C4-2B (cell line): ENCODE measurements around the gene STAB1.

ENCODE experiments used
- H3K27ac ChIP-seq: fragments of 450-650 bp; 2 replicates; pipeline ENCODE4 v1.5.1; 2017
- ZFX ChIP-seq: fragments of 450-650 bp; IDR thresholded peaks from 2 replicates; pipeline ENCODE4 v1.6.1; 2017
- TF ChIP-seq, protein P1 (sequence below): fragments of 450-650 bp; conservative IDR thresholded peaks from 2 replicates; pipeline ENCODE4 v1.5.1; 2017; ENCODE audit warnings: mild to moderate bottlenecking

STAB1 gene

DNA sequence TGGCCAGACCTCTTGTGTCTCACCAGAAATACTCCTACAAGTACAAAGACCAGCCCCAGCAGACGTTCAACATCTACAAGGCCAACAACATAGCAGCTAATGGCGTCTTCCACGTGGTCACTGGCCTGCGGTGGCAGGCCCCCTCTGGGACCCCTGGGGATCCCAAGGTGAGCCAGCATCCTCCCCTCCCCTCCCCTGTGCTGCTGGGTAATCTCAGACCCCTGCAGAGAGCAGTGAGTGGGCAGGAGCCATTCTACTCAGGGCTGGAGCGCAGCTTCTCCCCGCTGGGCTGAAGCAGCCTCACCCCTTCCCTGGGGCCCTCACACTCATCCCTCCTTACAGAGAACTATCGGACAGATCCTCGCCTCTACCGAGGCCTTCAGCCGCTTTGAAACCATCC, 9.8 kb downstream of the STAB1 start:
- no peak overlapping the region for H3K27ac ChIP-seq
- TF ChIP-seq ZFX, result no peak
- TF ChIP-seq, protein P1, sequence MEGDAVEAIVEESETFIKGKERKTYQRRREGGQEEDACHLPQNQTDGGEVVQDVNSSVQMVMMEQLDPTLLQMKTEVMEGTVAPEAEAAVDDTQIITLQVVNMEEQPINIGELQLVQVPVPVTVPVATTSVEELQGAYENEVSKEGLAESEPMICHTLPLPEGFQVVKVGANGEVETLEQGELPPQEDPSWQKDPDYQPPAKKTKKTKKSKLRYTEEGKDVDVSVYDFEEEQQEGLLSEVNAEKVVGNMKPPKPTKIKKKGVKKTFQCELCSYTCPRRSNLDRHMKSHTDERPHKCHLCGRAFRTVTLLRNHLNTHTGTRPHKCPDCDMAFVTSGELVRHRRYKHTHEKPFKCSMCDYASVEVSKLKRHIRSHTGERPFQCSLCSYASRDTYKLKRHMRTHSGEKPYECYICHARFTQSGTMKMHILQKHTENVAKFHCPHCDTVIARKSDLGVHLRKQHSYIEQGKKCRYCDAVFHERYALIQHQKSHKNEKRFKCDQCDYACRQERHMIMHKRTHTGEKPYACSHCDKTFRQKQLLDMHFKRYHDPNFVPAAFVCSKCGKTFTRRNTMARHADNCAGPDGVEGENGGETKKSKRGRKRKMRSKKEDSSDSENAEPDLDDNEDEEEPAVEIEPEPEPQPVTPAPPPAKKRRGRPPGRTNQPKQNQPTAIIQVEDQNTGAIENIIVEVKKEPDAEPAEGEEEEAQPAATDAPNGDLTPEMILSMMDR, result no peak

DNA sequence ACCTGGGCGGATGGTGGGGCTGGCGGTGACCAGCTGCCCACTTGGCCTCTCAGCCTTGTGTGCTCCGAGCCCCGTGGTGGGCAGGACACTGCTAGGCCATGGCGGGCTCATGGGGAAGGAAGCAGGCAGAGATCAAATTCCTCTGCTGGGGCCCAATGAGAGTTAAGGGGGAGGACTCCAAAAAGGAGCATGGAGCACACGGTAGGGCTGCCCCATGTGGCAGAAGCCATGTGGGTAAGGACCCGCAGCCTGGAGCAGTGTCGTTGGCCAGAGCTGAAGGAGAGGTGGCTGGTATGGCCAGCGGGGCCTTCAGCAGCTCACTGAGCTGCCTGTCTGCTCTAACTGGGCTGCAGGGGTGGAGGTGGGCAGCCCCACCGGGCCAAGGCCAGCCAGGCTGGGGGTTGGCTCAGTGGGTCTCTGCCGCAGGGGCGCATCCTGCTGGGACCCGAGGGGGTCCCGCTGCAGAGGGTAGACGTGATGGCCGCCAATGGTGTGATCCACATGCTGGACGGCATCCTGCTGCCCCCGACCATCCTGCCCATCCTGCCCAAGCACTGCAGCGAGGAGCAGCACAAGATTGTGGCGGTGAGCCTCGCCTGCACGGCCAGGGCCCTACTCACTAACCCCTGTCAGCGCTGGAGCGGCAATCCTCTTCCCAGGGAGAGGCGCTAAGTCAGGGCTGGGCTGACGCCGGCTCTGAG, 11.3 kb downstream of the STAB1 start:
- H3K27ac ChIP-seq, result no peak overlapping the region
- TF ChIP-seq, protein P1, result no peak
- TF ChIP-seq ZFX, result no peak

DNA sequence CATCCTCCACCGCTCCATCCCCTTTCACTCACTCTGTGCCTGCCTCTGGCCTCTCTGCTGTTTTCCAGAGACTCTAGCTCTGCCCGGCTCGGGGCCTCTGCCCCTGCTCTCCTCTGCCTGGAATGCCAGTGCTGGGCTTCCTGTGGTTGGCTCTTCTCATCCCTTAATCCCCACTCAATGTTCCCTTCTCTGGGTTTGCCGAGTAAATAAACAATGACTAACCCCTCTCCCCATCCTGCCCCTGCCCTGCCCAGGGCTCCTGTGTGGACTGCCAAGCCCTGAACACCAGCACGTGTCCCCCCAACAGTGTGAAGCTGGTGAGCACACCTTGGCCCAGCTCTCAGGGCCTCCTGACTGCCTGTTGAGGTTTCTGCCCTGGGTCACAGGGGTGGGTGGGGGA, 12.2 kb downstream of the STAB1 start:
- H3K27ac ChIP-seq, result no peak overlapping the region
- no peak for TF ChIP-seq ZFX
- TF ChIP-seq, protein P1, result no peak

DNA sequence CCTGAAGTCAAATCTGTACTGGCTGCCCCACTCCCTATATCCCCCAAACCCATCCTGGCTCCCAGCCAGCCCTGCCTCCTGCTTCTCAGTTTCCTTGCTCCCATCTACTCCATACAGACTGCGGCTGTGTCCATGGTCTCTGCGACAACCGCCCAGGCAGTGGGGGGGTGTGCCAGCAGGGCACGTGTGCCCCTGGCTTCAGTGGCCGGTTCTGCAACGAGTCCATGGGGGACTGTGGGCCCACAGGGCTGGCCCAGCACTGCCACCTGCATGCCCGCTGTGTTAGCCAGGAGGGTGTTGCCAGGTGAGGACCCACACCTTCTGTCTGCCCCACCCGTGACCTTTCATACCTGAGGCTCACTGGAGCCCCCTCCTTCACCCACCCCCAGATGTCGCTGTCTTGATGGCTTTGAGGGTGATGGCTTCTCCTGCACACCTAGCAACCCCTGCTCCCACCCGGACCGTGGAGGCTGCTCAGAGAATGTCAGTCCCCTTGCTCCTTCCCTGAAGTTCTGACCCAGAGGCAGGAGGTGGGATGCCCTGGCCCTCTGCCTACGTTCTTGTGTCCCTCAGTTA, 14.7 kb downstream of the STAB1 start:
- no peak overlapping the region for H3K27ac ChIP-seq
- TF ChIP-seq, protein P1, result no peak
- TF ChIP-seq ZFX, result no peak

DNA sequence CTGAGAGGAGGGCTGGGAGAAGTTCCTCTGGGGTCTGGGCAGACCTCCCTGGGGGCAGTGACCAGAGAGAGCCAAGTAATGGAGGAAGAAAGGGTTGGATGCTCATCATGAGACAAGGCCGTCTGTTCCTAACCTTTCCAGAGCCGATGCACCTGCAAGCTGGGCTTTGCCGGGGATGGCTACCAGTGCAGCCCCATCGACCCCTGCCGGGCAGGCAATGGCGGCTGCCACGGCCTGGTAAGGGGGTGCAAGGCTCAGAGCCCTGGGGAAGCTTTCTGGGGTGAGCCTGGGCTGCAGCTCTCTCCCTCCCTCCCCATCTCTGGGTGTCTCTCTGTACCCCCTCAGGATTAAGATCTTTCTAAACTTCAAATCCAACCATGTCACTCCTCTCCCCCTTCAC, 16.4 kb downstream of the STAB1 start:
- no peak overlapping the region for H3K27ac ChIP-seq
- TF ChIP-seq, protein P1, result no peak
- TF ChIP-seq ZFX, result no peak

DNA sequence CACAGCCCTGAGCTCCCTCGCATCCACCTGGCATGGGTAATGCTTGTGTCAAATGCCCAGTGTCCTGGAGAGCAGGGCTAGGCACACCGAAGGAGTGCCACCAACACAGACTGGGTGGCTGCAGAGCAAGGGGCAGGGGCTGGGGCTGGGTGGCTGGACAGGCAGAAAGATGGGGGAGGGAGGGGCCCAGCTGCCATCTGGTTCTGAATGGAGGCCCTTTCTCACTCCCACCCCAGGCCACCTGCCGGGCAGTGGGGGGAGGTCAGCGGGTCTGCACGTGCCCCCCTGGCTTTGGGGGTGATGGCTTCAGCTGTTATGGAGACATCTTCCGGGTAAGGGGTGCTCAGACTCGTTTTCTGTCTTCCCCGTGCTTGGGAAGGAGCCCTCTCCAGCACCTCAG, 17.0 kb downstream of the STAB1 start:
- no peak overlapping the region for H3K27ac ChIP-seq
- TF ChIP-seq, protein P1, result no peak
- TF ChIP-seq ZFX, result no peak

DNA sequence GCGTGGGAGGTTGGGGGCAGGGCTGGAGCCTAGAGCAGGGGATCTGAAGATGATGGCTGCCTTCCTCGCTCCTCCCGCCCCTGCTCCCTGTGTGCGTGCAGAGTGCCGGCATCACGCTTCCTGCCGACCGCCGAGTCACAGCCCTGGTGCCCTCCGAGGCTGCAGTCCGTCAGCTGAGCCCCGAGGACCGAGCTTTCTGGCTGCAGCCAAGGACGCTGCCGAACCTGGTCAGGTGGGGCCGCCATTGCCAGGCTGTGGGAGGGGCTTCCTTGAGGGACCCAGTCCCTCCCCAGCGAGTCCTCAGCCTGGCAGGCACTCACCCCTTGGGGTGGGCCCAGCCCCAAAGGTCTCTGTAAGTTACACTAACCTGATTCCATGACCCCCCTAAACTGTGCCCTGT, 17.6 kb downstream of the STAB1 start:
- no peak overlapping the region for H3K27ac ChIP-seq
- TF ChIP-seq, protein P1, result no peak
- TF ChIP-seq ZFX, result no peak
